Measurements from ENCODE around the gene AFAP1L2.

AFAP1L2 gene

DNA sequence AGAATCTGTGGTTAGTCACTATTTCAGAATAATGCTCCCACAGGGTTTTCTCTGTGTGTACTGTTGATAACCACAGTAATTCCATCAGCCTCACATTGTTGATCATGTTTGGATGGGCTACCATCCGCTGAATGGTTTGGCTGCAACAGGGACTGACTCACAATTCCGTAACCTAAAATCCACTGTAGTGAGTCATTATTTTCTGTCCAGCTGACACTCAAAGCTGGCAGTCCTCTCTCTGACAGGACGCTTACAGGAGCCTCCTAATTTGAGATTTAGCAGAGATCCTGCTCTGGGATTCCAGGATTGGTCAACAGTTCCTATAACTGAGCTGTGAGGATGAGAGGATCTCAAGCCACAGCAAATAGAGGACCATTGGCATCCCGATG is 132.5 kb downstream of the AFAP1L2 start:
- no peak for DNase-seq (ENCODE audit: low spot score)

DNA sequence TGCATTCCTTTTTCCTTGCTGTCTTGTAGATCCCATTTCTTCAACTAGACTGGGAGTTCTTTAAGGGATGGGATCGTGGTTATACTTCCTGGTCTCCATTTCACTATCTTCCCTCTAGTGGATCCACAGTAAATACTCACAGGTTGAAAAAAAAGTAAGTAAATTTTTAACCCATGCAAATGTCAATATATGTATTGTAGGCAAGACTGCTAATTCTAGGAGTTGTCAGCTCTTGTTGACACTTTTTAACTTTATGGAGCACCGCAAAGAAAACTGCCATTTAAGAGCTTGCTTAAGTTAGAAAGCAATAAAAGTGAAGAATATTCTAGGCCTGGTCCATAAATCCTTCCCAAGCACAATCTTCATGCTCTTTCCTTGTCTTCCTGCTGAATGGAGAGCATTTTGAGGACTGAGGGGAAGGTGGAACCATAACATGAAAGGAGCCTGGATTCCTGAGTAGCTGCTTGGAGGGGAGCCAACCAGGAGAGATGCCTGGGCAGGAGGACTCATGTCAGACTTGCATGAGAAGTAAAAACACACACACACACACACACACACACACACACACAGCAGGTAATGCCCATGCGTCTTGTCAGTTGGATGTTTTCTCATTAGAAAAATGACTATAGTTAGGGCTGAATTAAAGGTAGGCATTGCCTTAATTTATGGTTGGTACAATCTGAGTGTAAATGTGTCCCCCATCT is 133.1 kb downstream of the AFAP1L2 start:
- no peak for DNase-seq (ENCODE audit: low spot score)

DNA sequence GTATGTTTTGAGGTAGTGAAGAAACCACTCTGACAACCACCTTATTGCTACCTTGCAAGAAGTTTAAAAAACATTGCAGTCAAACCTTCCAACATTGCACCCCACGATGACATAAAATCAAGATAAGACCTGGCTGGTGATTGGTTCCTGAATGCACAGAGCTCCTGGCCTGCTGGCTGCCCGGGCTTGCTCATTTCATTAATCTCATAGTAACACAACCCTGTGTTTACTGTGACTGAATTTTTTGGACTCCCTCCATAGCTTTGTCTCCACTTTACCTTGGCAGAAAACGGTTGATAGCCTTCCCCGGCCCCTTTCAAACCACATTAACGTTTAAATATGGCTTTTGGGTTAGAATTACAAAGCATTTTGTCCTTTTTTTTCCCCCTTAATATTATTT is 137.8 kb downstream of the AFAP1L2 start:
- DNase-seq (ENCODE audit: low spot score), result no peak

DNA sequence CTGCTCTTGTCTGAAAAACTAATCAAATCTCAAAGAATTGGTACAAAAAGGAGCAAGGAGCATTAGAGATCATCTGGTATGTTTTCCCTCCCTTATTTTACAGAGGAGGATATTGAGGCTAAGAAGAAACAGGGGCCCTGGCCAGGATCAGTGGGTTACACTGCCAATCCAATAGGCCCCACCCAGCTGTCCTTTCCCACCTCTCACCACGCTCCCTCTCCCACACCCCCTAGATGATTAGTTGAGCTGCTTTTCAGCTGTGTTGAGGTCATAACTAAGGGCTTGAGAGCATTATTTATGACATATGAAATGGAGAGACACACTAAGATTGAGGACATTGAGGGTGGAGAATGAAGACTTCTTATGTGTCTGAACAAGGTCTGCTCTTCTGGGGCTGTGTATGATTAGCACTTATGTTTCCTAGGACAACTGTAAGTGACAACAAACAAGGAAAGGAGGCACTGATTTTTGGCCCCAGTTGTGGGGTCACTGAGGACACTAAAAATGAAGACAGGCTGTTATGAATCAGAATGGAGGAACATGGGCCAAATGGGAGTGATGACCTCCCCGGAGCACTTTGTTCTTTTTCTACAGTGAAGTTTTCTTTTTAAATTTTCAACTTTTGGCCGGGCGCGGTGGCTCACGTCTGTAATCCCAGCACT is 138.8 kb downstream of the AFAP1L2 start:
- no peak for DNase-seq (ENCODE audit: low spot score)

DNA sequence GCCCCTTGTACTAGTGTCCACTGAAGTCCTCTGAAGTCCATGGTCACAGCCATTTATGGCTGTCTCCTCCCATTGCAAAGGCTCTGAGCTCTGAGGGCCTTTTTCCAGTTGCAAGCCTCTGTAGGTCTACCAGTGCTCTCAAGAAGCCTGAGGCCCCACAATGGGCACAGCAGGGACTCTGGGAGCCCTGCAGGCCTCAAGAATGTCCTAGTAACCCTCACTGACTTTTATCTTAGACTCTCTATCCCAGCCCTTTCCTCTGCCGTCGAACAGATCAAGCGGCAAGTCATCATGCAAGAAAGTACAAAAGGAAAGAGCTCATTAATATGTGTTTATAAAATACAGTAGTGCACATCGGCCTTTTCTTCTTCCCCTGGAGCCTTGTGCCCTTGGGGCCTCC is 141.8 kb downstream of the AFAP1L2 start:
- no peak for DNase-seq (ENCODE audit: low spot score)

DNA sequence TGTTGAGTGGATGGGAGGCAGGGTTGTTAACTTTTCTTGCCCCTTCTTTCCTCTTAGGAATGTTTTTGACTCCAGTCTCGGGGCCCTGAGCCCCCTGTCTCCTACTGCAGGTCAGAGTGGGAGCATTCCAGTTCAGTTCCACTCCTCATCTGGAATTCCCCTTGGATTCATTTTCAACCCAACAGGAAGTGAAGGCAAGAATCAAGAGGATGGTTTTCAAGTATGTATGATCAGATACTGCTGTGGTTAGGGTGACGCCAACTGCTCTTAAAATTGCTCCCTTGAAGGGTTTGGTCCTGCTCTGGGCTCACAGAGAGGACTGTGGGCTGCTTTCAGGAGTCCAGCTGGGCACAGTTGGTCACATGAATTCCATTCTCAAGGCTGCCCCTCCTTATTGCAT is 143.2 kb downstream of the AFAP1L2 start:
- no peak for DNase-seq (ENCODE audit: low spot score)

DNA sequence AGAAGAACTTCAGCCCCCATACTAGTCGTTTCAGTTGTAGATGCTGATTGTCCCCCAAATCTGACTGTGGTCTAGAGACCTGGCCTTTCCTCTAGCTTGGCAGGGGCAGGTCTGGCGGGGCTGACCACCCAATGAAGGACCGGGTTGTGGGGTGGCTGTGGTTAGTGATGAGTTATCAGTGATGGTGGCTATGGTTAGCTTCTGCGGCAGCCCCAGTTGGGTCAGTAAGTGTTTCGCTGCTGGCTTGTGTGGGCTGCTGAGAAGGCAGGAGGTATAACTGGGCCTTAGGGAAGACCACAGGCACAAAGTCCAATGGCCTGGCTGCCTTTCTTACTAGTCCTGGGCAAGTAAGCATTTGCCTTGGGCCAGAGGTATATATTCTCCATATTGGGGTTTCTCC is 143.9 kb downstream of the AFAP1L2 start:
- no peak for DNase-seq (ENCODE audit: low spot score)

DNA sequence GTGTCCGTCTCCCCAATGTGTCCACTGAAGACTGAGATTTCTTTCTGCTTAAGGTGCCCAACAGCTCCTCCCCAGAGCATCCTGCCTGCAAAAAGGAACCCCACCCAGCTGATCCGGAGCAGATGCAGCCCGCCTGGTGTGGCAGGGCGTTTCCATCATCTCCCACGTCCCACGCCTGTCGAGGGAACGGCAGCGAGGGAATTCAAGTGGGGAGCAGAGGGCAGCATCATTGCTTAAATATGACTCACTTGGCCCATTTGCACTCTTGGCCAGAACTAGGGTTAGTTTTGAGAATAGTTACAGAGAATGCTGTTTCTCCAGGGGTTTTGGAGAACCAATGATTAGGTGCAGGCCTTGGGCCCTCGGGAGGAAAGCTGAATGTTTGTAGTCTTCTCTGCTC is 144.5 kb downstream of the AFAP1L2 start:
- no peak for DNase-seq (ENCODE audit: low spot score)

DNA sequence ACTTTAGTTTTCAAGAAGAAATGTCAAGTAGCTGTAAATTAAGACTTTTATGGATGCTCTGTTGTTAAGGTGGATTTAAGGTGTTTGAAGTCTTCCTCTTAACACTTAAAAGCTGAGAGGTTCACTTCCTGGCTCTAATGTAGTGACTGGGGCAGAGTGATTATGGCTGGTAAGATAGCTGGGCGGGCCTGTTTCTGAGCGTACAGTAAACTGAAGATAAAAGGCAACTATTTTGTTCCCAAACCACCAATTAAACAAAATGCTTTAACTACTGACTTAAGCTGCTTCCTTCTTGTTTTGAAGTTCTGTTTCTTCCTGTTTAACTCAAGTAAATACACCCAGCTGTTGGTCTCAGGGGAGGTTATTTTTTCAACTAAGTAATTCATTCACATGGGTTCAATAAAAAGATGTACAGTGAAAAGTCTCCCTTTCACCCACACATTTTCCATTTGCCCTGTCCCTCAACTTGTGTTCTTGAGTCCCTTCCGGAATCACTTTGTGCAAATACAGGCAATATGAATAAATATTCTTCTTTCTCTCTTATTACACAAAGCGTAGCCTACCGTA is 145.9 kb downstream of the AFAP1L2 start:
- no peak for DNase-seq (ENCODE audit: low spot score)

DNA sequence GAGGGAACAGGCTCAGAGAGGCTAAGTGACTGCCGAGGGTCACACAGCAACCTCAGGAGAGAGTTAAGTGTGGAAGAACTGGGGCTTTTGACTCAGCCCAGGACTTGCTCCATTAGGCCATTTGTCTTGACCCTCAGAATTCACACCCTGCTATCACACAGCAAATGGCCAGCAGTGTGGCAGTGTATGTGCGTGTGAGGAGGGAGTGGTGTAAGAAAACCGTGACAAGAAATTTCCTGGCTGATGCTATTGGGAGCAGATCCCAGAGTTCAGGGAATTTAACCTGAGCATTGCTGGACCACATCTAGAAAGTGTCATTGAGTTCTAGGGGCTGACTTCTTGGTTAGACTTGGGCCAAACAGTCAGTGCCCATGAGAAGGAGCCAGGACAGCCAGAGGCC is 146.8 kb downstream of the AFAP1L2 start:
- DNase-seq (ENCODE audit: low spot score), result no peak

DNA sequence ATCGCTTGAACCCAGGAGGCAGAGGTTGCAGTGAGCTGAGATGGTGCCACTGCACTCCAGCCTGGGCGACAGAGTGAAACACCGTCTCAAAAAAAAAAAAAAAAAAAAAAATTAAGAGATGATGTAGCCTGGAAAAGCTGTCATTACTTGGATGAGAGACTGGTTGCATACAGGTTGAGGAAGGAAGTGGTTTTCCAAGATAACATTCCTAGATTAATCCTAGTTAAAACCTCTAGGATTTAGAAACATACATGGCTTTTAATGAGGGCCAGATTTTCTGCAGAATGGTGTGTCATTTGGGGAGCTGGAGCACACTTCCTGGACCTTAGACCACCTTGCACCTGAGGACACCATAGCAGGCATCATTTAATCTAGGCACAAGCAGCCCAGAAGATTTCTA is 147.5 kb downstream of the AFAP1L2 start:
- DNase-seq (ENCODE audit: low spot score), result no peak

DNA sequence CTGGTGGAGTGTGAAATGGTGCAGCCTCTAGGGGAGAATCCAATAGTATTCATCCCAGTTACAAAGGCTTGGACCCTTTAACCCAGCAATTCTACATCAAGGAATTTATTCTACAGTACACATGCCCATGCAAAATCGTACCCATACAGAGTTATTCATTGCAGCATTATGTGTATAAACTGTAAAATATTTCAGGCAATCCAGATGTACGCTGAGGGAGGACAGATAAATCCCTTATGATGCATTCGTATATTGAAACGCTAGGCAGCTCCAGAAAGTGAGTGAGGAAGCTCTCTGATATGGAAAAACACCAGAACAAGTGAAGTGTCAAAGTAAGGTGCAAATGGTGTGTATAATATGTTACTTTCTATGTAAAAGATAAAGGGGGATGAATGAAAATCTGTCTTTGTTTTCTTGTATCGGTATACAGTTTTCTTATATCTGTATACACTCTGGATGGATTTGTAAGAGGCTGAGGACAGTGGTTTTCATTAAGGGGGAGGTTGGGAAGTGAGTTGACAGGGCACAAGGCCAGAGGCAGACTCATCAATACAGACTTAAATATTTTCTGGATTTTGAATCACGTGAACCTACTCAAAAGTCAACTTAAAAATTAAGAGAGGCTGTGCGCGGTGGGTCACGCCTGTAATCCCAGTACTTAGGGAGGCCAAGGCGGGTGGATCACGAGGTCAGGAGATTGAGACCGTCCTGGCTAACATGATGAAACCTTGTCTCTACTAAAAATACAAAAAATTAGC is 148.1 kb downstream of the AFAP1L2 start:
- no peak for DNase-seq (ENCODE audit: low spot score)

DNA sequence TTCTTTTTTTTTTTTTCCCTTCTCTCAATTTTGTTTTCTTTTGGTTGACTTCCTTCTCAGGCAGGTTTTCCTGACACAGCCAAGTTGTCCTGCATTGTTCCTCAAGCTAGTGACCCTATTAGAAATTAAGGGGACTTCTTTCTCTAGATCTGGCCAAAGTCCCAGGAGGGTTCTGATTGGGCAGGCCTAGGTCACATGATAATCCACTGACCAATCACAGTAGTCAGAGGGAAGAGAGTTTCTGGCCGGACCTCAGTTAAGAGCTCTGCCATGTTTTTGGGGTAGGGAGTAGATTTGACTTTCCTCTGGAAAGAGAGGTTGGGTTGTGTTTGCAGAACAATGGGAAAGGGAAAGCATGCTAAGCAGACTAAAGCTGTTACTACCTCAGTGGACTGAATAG is 149.1 kb downstream of the AFAP1L2 start:
- no peak for DNase-seq (ENCODE audit: low spot score)

DNA sequence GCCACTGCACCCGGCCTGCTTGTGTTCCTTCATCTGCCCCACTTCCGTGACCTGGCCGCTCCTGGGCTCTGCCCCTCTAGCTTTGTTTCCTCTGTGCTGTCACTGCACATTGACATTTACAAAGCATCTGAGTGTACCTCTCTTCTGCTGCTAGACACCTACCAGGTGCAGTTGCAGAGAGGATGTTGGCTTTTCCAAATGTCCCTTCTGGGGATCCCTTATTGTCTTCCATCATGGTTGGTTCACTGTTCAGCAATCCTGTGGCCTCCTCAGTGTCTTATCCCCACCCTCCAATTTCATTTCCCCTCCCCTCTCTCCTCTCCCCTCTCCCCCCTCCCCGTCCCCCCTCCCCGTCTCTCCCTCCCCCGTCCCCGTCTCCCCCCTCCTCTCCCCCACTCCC is 151.4 kb downstream of the AFAP1L2 start:
- DNase-seq (ENCODE audit: low spot score), result no peak

DNA sequence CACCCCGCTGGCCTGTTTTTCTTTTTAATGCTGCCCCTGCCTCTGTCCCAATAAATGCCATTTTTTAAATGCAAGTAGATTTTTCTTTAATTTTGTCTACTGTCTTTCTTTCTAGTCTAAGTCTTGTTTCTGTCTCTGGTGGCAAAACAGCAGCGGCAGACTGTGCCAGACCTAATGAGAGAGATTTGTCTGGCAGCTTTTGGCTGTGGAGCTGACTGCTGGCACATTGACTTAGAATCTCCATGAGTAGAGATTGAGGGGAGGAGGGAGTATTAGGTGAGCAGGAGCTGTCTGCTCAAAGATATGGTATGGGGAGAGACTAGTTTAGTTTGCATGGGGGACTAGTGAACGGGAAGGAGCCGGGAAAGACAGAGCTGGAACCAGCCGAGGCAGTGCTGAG is 152.2 kb downstream of the AFAP1L2 start:
- DNase-seq (ENCODE audit: low spot score), result no peak

DNA sequence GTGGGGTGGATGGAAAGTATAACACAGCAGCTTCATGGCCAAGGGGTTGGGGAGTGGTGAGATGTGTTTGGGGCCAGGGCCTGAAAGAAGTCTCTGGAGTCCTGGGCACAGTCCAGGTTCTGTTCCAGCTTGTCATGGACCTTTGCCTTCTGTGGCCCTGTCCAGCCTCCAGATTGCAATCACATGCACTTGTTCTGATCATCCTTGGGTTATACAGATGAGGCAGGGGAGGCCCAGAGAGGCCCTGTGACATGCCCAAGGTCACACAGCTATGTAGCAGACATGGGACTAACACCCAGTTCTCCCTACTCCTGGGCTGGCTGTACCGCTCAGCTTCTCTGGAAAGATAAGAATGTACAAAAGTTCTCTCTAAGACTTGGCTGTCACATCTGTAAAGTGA is 153.6 kb downstream of the AFAP1L2 start:
- DNase-seq (ENCODE audit: low spot score), result no peak

DNA sequence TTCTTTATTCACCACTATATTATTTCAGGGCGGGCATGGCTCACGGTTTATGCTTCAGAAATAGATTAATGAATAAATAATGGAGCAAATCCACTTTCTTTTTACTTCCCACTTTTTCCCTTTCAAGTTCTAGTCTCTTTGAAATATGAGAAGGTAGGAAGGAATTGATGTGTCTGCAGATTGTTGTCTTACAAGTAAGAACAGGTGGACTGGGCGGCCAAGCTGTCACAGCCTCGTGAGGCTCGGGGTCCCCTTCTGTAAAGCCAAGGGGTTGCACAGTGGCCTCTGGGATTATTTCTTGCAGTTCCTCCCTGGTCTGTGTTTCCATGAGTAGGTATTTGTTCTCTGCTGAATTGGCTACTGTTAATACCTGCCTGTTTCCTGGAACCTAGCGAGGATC is 154.1 kb downstream of the AFAP1L2 start:
- no peak for DNase-seq (ENCODE audit: low spot score)

DNA sequence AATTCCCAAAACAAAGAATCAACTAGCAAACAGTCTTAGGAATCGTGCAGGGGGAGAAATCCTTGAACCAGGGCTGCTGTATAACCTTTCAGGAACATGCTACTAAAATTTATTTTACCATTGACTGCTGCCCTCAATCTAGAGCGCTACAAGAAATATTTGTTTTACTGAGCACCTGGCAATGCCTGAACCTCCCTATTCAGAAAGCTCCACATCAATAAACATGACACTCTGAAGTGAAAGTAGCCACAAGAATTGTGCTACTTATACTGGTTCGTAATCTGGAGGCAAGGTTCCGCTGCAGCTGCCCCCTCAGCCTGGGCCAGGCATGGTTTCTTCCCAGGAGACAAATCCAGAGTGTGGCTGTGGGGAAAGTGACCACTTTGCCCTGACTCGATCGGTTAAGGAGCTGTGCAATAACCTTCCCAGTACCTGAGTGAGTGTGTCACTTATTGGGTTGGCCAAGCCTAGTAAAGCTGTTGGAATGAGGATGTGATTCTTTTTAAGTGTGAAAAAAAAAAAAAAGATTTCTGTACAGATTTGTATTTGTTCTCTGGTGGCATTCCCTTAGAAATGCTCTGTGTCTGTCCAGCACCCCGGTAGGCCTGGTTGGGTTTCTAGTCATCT is 157.5 kb downstream of the AFAP1L2 start:
- no peak for DNase-seq (ENCODE audit: low spot score)

DNA sequence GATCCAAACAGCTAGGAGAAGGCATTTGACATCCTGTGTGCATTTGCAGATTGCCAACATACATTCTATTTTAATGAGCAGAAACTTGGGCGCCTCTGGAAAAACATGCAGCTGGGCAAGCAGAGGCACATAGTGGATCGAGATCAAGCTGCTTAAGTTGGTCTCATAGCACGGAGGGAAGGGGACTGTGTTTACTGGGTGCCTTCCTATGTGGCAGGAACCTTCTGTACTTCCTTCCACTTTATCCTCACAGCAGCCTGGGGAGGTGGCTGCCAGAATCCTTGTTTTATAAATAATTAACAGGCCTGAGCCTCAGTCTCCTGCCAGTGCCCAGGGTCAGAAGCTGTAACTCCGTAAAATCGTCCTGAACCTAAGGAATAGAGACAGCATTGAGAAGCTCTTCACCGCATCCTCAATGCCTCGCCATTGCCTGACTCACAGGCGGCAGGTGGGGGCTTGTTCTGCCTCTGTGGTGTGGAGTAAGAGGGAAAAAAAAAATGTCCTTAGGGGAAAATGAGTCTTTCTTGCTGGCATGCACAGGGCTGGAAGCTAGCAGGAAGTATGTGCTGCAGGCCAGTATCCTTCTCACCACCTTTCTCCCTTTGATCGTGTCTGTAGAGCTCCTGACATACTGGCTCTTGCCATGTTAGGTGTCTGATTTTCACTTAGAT is 159.0 kb downstream of the AFAP1L2 start:
- DNase-seq (ENCODE audit: low spot score), result no peak

All from putamen (tissue), 1 donor.